GM21360 (cell line): ENCODE data around the gene CLDN7.

ENCODE experiments used
- ATAC-seq: cut with Tn5 transposase; IDR thresholded peaks from one replicate; pipeline ENCODE4 v1.9.1; 2021; ENCODE audit warnings: mild to moderate bottlenecking, moderate library complexity; ENCODE audit not compliant: unreplicated experiment

Gene CLDN7, protein sequence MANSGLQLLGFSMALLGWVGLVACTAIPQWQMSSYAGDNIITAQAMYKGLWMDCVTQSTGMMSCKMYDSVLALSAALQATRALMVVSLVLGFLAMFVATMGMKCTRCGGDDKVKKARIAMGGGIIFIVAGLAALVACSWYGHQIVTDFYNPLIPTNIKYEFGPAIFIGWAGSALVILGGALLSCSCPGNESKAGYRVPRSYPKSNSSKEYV

DNA sequence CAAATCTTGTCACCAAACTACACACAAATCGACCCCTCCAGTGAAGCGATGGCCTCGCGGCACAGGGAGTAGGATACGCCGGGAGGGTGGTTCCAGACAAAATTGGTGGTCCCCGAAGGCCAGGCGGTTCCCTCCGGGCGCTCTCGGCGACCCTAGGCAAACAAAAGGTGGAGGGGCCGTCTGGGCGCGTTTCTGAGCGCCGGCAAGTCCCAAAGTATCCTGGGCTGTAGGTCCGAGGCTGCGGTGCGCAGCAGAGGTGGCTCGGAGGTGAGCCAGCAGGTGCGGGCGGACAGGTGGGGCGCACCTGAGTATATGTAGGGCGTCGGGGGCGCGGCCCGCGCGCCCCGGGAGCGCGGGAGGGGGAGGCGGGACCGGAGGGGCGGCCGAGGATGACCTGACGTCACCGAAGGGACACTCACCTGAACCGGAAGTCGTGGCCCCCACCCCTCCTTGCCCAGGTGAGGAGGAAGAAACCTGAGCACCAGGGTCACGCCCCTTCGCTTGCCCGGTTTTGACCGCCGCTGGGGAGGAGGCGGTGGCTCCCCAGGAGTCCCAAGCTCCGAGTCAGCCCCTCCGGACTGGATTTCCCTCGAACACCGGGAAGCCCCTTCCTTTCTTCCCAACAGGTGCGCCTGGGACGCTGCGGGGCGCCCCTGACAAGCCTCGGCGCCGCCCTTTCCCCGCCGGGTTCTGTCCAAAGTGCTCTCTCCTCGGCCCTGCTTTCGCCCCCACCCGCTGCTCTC, at the start of gene CLDN7:
Gene CLDN7 (minus strand): TSS at position 287 of the 743 bp plus-strand sequence. CDS start 435 bp downstream, outside the sequence.
- ATAC-seq: no peak

DNA sequence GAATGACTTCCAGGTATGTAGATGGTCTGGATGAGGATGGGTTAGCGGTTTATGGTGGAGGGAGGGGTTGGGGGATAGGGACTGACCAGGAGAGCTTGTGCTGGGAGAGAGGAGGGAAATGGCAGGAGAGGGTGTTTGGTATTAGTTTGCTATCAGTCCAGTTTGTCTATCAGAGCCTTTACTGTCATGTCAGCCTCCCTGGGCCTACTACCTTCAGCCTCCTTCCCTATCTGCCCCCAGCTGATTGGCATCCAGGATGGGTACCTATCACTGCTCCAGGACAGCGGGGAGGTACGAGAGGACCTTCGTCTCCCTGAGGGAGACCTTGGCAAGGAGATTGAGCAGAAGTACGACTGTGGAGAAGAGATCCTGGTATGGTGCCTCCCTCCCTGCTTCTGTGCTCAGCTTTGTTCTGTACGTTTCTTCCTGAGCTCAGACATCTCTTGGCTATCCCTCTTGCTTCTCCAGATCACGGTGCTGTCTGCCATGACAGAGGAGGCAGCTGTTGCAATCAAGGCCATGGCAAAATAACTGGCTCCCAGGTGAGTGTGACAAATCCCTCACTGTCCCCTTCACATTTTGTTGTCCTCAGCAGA, 48.9 kb upstream of the CLDN7 start:
- ATAC-seq: no peak

DNA sequence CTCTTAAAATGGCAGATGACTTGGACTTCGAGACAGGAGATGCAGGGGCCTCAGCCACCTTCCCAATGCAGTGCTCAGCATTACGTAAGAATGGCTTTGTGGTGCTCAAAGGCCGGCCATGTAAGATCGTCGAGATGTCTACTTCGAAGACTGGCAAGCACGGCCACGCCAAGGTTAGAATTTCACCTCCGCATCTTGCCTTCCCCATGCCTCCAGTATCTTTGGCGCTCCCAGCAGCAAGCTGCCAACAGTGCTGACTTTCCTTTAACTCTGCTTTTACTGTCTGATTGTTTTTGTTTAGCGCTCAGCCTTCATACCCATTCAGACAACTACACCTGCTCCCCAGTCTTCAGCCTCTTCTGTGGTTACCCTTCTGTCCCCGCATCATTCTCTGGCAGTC, 47.4 kb upstream of the CLDN7 start:
- no peak for ATAC-seq

DNA sequence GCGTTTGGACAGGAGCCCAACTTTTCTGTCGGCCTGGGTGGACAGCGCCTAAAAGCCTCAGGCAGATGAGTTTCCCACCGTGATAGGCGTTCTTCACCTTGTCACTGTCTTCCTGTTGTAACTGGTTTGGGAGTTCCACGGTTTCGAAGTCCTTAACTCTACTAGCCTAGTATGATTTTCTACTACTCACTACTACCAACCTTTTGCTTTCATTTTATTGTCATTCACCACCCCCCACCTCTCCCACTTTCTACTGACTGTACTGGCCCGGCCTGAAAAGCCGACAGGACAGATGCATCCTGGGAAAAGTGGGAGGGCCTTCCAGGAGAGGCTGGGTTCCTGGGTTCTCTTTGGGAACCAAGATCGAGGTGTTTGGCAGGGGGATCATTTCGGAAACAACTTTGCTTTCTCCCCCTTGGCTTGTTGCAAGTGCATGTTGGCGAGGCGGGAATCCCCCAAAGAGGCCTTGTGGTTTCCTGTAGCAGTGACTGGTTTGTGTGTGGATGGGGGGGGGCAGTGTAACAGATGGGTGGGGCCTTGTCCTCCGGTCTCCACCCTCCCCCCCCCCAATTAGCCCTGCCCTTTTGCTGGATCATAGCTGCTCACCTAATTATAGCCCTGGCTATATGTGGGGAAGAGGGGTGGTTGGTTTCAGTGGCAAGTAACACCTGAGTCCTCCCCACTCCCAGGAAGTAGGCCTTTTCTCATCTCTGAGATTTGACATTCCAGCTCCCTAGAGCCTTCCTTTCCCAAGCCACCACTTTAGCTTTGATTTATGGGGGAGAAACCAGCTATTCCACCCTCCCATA, 46.6 kb upstream of the CLDN7 start:
- no peak for ATAC-seq

DNA sequence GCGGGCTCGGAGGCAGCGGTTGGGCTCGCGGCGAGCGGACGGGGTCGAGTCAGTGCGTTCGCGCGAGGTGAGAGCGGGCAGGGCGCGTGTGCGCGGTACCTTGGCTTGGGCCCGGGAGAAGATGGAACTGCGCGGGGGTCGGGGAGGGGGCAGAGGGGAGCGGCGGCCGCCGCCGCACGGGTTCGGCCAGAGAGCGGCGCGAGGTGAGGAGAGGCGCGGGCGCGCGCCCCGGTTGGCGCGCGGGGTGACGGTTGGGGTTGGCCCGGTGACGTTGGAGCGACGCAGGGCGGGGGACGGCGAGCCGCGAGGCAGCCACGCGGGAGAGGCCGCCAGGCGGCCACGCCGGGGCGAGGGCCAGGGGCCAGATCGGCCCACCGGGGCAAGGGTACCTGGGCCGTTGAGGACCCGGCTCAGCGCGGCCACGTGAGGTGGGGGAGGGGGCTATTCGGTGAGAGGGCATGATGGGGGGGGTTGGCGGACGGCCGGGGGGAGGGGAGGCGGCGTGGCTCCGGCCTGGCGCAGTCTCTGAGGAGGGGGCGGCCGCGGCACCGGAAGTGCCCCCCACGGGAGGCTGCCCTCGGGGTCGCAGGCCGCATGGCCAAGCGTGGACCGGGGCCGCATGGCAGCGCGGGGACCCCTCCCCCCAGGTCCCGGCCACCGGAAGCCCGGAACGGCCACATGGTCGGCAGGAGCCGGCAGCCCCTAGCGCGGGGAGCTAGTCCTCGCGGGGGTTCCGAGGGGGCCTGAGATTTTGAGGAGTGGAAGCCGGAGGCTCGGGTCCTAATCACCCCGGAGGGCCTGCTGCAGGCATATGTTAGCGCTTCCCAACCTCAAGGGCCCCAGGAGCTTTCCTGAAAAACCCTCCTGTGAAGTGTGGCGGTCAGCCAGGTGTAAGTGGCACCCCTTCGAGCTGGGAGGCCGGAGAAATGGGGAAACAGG, 45.7 kb upstream of the CLDN7 start:
- ATAC-seq: peak; percentile 3

DNA sequence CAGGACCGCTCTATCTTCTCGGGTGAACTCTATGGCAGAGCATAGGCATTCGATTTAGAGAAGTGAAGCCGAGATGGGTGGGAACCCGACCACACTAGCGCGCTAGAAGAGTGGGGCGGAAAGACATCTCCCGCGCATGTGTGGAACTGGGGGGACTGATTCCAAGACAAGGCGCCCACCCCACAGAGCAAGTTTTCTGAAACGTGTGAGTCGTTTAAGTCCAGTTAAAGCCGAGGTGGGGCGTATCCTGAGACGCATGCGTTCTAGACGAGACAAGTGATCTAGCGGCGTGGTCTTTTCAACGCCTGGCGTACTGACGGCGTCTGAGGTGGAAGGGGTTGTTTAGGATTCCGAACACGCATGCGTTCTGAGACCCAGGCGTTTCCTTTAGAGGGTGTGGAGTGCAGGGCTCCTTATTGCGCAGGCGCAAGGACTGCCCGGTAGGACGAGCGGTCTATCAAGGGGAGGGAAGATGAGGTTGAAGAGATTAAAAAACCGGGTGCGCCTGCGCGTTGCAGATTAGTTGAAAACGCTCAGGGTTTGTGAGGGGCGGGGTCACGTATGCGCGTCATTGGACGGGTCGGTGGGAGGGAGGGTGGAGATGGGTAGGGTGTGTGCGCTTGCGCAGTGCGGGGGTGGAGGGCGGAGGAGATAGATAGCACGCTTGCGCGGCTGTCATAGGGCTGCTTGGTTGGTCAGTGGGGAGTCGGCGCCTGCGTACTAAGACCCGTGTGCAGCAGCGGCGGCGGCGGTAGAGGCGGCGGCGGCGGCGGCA, 44.8 kb upstream of the CLDN7 start, which contains the start of gene EIF5A:
Gene EIF5A (plus strand): TSS at position 718 of the 775 bp plus-strand sequence. CDS start 2,008 bp downstream, outside the sequence.
- peak; percentile 55 for ATAC-seq

DNA sequence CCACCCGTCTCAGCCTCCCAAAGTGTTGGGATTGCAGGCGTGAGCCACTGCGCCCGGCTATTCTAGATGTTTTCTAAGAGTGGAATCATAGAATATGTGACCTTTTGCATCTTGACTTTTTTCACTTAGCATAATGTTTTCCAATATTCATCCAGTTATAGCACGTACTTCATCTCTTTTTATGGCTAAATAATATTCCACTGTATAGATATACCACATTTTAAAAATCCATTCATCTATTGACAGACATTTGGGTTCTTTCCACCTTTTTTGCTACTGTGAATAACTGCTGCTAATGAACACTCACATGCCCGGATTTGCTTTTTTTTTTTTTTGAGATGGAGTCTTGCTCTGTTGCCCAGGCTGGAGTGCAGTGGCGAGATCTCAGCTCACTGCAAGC, 41.9 kb upstream of the CLDN7 start:
- no peak for ATAC-seq

DNA sequence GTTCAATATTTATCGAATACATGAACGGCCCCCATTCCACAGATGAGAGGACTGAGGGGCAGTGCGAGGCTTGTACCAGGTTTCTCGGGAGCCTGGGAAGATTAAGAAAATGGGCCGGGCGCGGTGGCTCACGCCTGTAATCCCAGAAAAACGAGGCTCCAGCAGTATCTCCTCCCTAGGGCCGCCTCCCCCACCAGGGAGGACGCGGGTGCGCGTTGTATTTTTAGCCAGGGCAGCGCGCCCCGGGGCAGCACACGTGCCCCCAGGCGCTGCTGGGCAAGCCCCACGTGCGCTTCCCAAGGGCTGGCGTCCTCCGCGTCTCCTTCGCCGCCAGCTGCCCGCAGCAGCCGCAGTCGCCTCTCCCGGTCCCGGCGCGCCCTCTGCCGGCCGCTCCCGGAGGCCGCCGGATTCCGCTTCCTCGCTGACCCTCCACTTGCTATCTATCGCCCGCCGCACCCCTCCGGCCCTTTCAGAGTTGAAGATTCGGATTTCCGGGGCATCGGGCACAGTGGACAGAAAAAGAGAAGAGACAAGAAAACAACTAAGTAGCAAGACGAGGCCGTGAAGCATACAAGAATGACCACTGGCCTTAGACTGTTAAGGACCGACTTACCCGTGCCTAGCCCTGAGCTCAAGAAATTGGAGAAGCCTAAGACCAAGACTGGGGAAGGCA, 34.0 kb upstream of the CLDN7 start:
- no peak for ATAC-seq

DNA sequence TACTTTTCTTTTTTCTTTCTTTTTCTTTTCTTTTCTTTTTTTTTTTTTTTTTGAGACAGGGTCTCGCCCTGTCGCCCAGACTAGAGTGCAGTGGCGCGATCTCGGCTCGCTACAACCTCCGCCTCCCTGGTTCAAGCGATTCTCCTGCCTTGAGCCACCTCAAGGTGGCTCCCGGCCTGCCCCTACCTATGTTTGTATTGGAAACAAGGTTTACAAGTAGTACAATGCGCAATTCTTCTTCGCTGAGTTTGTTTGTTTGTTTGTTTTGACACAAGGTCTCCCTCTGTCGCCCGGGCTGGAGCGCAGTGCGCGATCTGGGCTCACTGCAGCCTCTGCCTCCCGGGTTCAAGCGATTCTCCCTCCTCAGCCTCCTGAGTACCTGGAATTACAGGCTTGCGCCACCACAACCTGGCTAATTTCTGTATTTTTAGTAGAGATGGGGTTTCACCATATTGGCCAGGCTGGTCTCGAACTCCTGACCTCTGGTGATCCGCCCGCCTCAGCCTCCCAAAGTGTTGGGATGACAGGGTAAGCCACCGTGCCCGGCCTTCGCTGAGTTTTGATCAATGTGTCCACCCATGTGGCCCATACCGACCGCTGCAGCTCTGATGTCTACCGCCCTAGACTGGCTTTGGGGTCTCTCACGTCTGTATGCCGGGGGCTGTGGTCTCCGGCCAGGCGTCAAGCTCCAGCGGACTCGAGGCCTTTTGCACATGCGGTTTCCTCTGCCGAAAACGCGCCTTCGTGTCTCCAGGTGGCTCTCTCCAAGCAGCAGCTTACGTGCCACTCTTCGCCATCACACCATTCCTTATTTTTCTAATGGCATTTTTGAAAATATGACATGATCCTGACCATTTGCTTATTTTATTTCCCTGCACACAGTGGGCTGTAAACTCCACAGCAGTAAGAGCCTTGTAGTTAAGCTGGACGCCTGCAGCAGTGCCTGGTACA, 33.2 kb upstream of the CLDN7 start:
- no peak for ATAC-seq

DNA sequence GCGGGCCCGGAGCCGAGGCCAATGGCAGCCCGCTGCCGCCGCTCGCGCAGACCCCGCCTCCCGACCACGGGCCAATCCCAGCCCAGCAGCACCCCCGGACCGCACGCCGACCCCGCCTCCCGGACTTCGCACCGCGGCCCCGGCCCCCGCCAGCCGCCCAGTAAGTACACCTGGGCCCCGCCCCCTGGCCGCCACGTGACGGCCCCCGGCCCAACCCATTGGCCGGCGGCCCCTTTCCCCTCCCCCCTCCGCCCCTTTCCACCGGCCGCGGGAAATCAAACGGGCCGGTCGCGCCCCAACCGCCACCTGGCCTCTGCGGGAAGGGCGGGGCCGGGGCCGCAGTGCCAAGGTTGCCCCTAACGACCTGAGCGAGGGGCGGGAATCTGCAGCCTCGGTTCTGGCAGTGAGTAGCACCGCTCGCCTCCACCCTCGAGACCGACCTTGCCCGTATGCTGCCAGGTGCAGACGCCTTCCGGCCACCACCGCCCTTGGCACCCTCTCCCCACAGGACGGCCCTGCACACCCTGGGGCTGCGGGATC, 32.4 kb upstream of the CLDN7 start, which contains the start of gene YBX2:
Gene YBX2 (minus strand): TSS at position 26 of the 540 bp plus-strand sequence. CDS start 139 bp downstream, outside the sequence.
- ATAC-seq: no peak

DNA sequence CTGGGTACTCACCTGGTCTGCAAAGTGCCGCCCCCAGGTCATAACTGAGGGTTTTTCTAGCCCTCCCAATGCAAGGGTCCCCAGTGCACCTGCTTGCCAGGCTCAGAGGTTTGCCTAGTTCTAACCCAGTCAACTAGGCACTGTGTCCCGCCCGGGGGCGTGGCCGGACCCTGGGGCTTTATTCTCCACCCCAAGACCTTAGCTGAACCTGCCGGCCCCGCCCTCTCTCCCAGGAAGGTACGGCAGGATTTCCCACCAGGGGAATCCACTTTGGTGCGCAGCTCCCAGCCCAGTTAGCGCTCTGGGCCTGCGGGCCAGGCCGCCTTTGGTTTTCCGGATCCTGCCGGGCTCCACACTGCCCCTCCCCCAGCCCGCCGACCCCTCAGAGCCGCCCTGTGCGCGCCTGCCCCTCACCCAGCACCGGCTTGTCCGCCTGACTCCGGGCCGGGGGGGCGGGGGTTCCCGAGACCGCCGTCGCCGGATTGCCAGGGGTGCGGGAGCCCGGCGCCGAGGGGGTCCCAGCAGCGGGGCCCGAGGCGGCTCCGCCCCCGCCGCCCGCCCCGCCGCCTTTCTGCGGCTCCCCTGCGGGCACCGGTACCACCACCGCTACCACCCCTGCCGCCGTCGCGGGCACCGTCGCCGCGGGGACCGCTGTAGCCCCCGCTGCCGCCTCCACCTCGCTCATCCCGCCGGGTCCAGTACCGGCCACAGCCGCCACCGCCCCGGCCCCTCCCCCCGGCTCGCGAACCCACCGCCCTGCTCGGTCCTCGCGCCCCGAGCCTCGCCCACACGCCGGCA, 31.7 kb upstream of the CLDN7 start:
- no peak for ATAC-seq

DNA sequence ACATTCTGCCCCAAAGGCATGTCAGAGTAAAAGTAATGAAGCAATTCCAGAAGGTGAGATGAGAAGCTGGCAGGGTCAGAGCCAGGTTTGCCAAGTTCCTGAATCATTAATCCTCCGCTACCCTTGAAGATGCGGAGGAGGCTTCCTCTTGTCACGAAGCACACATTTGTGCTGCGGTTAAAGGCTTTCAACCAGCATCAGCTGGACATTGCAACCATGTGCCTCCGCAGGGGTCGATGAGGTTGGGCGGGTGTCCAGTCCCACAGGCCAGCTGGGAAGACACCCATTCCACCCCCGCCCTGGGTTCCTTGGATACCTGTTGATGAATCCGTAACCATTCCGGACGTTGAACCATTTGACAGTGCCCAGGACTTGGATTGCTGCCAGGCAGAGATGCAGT, 30.9 kb upstream of the CLDN7 start:
- no peak for ATAC-seq

DNA sequence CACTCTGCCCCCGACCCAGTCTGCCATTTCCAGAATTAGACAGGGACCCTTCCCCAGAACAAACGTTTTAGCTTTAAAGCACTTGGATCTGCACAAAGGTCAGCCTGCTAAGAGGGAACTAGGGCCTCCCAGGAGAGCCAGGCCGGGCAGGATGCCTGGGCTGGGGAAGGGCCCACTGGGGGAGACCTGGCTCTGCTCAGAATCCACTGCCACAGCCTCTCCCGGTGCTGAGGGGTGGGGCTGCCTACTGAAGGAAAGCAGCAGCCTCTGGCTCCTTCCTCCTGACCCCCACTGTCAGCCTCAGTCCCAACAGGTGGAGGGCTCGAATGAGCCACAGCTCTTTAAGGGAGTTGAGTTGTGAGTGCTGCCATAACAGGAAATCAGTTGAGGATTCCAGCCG, 30.5 kb upstream of the CLDN7 start:
- no peak for ATAC-seq

DNA sequence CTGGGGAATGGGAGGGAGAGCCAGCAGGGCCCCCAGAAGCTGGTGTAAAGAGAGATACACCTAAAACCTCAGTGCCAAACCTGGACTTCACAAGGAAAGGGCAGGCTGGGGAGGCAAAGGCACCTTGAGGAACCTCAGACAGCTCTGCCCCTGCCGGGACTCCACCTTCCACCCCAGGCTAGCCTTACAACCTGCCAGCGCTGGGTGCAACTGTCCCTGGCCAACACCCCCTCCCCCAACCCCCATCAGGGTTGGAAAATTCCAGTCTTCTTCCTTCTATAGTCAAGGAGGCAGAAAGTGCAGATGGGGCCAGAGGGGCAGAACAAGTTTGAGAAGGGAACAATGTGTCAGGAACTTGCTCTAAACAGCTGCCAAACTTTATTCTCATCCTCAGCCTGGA, 29.9 kb upstream of the CLDN7 start:
- ATAC-seq: no peak

DNA sequence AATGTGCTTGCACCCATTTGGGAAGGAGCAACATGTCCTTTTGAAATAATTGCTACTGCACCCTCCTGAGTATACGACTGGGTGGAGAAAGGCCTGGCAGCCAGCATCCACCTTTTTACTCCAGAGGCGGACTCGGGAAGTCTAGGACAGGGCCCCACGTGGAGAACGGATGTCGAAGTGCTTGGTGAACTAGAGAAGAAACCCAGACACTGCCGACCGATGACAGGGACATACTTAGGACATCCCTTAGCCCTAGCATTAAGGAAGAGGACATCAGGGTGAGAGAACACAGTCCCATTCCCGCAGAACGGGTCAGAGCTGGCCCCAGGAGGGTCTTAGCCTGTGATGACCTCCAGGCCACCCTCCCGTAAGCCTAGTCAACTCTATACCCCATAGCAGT, 28.4 kb upstream of the CLDN7 start:
- ATAC-seq: no peak

DNA sequence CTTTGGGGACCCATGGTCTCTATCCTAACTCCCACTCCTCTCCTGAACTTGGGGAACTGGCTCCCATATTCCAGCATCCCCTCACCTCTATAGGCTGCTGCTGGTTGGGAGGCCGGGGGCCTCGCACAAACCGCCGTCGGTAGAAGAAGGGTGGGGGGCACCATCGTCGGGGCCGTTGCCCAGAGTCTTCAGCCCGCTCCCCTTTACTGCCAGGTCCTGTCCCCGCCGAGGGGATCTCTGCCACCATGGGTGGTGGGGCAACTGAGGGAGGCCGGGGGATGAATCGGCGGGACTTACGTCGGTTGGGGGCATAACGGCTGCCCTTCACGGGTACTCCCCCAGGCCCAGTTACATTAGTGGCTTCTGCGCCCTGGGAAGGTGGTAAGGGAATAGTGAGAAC, 27.9 kb upstream of the CLDN7 start:
- no peak for ATAC-seq
